ENCODE measurements around the gene PAPPA2.

GRCh38 chr1:176733661-176734060 is 270.7 kb downstream of the PAPPA2 start:
- TF ChIP-seq, protein P1, sequence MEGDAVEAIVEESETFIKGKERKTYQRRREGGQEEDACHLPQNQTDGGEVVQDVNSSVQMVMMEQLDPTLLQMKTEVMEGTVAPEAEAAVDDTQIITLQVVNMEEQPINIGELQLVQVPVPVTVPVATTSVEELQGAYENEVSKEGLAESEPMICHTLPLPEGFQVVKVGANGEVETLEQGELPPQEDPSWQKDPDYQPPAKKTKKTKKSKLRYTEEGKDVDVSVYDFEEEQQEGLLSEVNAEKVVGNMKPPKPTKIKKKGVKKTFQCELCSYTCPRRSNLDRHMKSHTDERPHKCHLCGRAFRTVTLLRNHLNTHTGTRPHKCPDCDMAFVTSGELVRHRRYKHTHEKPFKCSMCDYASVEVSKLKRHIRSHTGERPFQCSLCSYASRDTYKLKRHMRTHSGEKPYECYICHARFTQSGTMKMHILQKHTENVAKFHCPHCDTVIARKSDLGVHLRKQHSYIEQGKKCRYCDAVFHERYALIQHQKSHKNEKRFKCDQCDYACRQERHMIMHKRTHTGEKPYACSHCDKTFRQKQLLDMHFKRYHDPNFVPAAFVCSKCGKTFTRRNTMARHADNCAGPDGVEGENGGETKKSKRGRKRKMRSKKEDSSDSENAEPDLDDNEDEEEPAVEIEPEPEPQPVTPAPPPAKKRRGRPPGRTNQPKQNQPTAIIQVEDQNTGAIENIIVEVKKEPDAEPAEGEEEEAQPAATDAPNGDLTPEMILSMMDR (conservative IDR thresholded peaks at IDR 0.05): no peak
- TF ChIP-seq ZFX (IDR thresholded peaks at IDR 0.05): no peak
